ENCODE measurements around the gene TMEM108. TPM values are rescaled to one million over a fixed set of nuclear protein-coding genes. Genes with fewer than 3 reads are reported as not detected.

Gene TMEM108
- polyA plus RNA-seq, 1 donor from 2014 or later, result not detected

DNA sequence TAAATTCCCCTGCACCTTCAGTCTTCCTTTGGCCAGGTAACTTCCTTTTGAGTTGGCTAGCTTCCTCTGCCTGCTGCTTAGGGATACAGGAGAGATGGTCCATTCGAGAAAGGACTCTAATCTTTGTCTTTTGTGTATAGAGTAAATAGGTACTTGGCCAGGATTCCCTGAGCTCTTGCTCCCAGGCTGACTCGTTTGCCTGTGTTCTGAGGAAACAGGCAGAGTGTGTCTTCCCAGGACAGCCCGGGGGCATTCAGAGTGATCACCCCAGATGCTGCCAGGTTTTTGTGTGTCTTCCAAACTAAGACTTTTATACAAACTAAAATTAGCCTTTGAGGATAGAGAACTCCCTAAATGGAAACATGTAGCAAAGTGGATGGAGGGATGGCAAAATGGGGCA lies 39.5 kb downstream of the TMEM108 start:
- Mint-ChIP-seq H3K36me3 (no peaks in the 10 kb centered on the region), H3K4me3 (no peak overlapping the region), H3K4me1 (no peaks in the 10 kb centered on the region), H3K9me3 (peaks cover 2 to 10% (median 10%) of the 10 kb centered on the region in 3 donors), H3K27ac (no peak overlapping the region), H3K27me3 (peaks cover 2% of the 10 kb centered on the region)

GRCh38 chr3:133079621-133080020 lies 41.4 kb downstream of the TMEM108 start:
- Mint-ChIP-seq H3K4me1 (no peaks in the 10 kb centered on the region), H3K4me3 (no peak overlapping the region), H3K36me3 (no peaks in the 10 kb centered on the region), H3K9me3 (peaks cover 2 to 10% (median 10%) of the 10 kb centered on the region in 3 donors), H3K27ac (no peak overlapping the region), H3K27me3 (peaks cover 2% of the 10 kb centered on the region)

DNA sequence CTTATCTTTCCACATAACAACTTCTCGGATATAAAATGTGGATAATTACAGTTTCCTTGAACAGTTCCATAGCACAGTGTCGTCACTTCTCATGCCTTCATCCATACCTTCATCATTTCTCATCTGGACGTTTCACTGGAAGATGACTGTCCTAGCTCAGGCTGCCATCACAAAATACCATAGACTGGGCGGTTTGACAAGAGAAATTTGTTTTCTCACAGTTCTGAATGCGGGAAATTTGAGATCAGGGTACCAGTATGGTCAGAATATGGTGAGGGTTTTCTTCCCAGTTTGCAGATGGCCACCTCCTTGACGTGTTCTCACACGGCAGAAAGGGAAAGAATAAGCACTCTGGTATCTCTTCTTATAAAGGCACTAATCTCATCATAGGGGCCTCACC lies 42.8 kb downstream of the TMEM108 start:
- Mint-ChIP-seq H3K36me3 (no peaks in the 10 kb centered on the region), H3K27ac (no peak overlapping the region), H3K27me3 (peaks cover 2% of the 10 kb centered on the region), H3K4me3 (no peak overlapping the region), H3K9me3 (peaks cover 2 to 10% (median 10%) of the 10 kb centered on the region in 3 donors), H3K4me1 (no peaks in the 10 kb centered on the region)

GRCh38 chr3:133083395-133083794 lies 45.2 kb downstream of the TMEM108 start:
- H3K36me3 Mint-ChIP-seq, result no peaks in the 10 kb centered on the region
- no peaks in the 10 kb centered on the region for H3K4me1 Mint-ChIP-seq
- H3K4me3 Mint-ChIP-seq, result no peak overlapping the region
- no peak overlapping the region for H3K27ac Mint-ChIP-seq
- peaks cover 2 to 10% (median 10%) of the 10 kb centered on the region in 3 donors for H3K9me3 Mint-ChIP-seq
- H3K27me3 Mint-ChIP-seq, result no peaks in the 10 kb centered on the region

- Mint-ChIP-seq H3K27me3 (no peaks in the 10 kb centered on the region), H3K9me3 (peaks cover 0 to 2% (median 0%) of the 10 kb centered on the region in 3 donors), H3K4me1 (no peaks in the 10 kb centered on the region), H3K4me3 (no peak overlapping the region), H3K36me3 (no peaks in the 10 kb centered on the region), H3K27ac (no peak overlapping the region)
Measured at GRCh38 chr3:133089906-133090485, 51.8 kb downstream of the TMEM108 start.

- H3K9me3 Mint-ChIP-seq, result peaks cover 0 to 2% (median 0%) of the 10 kb centered on the region in 3 donors
- H3K27me3 Mint-ChIP-seq, result no peaks in the 10 kb centered on the region
- no peak overlapping the region for H3K4me3 Mint-ChIP-seq
- H3K4me1 Mint-ChIP-seq, result no peaks in the 10 kb centered on the region
- no peak overlapping the region for H3K27ac Mint-ChIP-seq
- H3K36me3 Mint-ChIP-seq, result no peaks in the 10 kb centered on the region
Measured at GRCh38 chr3:133092681-133093080, 54.5 kb downstream of the TMEM108 start.

- no peak overlapping the region for H3K27ac Mint-ChIP-seq
Measured at GRCh38 chr3:133093366-133093765, 55.2 kb downstream of the TMEM108 start.

GRCh38 chr3:133096900-133097613 lies 58.9 kb downstream of the TMEM108 start:
- peaks cover 2% of the 10 kb centered on the region for H3K36me3 Mint-ChIP-seq
- H3K27ac Mint-ChIP-seq, result no peak overlapping the region
- H3K4me3 Mint-ChIP-seq, result no peak overlapping the region
- no peaks in the 10 kb centered on the region for H3K27me3 Mint-ChIP-seq
- H3K9me3 Mint-ChIP-seq, result peaks cover 0 to 4% (median 0%) of the 10 kb centered on the region in 3 donors
- no peaks in the 10 kb centered on the region for H3K4me1 Mint-ChIP-seq

More at GRCh38 chr3:133093366-133093765, 55.2 kb downstream of the TMEM108 start:
- no peaks in the 10 kb centered on the region for H3K36me3 Mint-ChIP-seq
- no peaks in the 10 kb centered on the region for H3K27me3 Mint-ChIP-seq
- no peak overlapping the region for H3K4me3 Mint-ChIP-seq
- peaks cover 0 to 2% (median 0%) of the 10 kb centered on the region in 3 donors for H3K9me3 Mint-ChIP-seq
- no peaks in the 10 kb centered on the region for H3K4me1 Mint-ChIP-seq

- Mint-ChIP-seq H3K9me3 (peaks cover 0 to 5% (median 0%) of the 10 kb centered on the region in 3 donors), H3K27ac (no peak overlapping the region), H3K4me3 (no peak overlapping the region), H3K36me3 (peaks cover 2% of the 10 kb centered on the region), H3K27me3 (peaks cover 5% of the 10 kb centered on the region), H3K4me1 (no peaks in the 10 kb centered on the region)
Measured at GRCh38 chr3:133103706-133104105, 65.5 kb downstream of the TMEM108 start.

GRCh38 chr3:133106169-133106568 lies 68.0 kb downstream of the TMEM108 start:
- Mint-ChIP-seq H3K9me3 (peaks cover 0 to 4% (median 0%) of the 10 kb centered on the region in 3 donors), H3K27me3 (peaks cover 7% of the 10 kb centered on the region), H3K36me3 (no peaks in the 10 kb centered on the region), H3K4me1 (no peaks in the 10 kb centered on the region), H3K4me3 (no peak overlapping the region), H3K27ac (no peak overlapping the region)

GRCh38 chr3:133112666-133113065 lies 74.5 kb downstream of the TMEM108 start:
- Mint-ChIP-seq H3K4me3 (no peak overlapping the region), H3K27me3 (peaks cover 2% of the 10 kb centered on the region), H3K9me3 (no peaks in the 10 kb centered on the region), H3K36me3 (no peaks in the 10 kb centered on the region), H3K27ac (no peak overlapping the region), H3K4me1 (peaks cover 0 to 5% (median 4%) of the 10 kb centered on the region in 3 donors)

DNA sequence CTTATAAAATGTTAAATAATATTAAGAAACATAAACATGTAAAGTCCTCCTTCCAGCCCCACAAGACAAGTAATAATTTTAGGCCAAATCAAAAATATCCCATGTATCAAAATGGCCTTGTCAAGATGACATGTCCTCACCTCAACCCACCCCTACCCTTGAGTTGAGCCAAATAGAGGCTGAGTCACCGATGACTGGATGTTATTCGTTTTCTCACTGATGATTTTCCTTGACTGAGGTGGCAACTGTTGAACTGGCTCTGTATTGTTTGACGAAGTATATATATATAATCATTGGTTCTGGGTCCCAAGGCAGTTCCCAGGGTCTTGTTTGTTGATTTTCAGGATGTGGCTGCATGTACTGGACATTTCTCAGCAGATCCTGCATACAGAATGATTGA lies 75.3 kb downstream of the TMEM108 start:
- Mint-ChIP-seq H3K4me3 (no peak overlapping the region), H3K36me3 (no peaks in the 10 kb centered on the region), H3K9me3 (no peaks in the 10 kb centered on the region), H3K4me1 (peaks cover 0 to 5% (median 4%) of the 10 kb centered on the region in 3 donors), H3K27ac (no peak overlapping the region), H3K27me3 (peaks cover 2% of the 10 kb centered on the region)

GRCh38 chr3:133113927-133114597 lies 75.9 kb downstream of the TMEM108 start:
- H3K27me3 Mint-ChIP-seq, result peaks cover 2% of the 10 kb centered on the region
- no peaks in the 10 kb centered on the region for H3K9me3 Mint-ChIP-seq
- peaks cover 0 to 5% (median 4%) of the 10 kb centered on the region in 3 donors for H3K4me1 Mint-ChIP-seq
- H3K36me3 Mint-ChIP-seq, result no peaks in the 10 kb centered on the region
- no peak overlapping the region for H3K27ac Mint-ChIP-seq
- no peak overlapping the region for H3K4me3 Mint-ChIP-seq

GRCh38 chr3:133115176-133115575 lies 77.0 kb downstream of the TMEM108 start:
- H3K9me3 Mint-ChIP-seq, result no peaks in the 10 kb centered on the region
- no peaks in the 10 kb centered on the region for H3K27me3 Mint-ChIP-seq
- no peak overlapping the region for H3K27ac Mint-ChIP-seq
- no peak overlapping the region for H3K4me3 Mint-ChIP-seq
- H3K36me3 Mint-ChIP-seq, result no peaks in the 10 kb centered on the region
- peaks cover 0 to 5% (median 4%) of the 10 kb centered on the region in 3 donors for H3K4me1 Mint-ChIP-seq

- H3K9me3 Mint-ChIP-seq, result no peaks in the 10 kb centered on the region
- H3K27me3 Mint-ChIP-seq, result peaks cover 7% of the 10 kb centered on the region
- H3K4me3 Mint-ChIP-seq, result no peak overlapping the region
Measured at GRCh38 chr3:133117342-133117741, 79.2 kb downstream of the TMEM108 start.

More at GRCh38 chr3:133117342-133117741, 79.2 kb downstream of the TMEM108 start:
- no peak overlapping the region for H3K27ac Mint-ChIP-seq
- peaks cover 0 to 5% (median 4%) of the 10 kb centered on the region in 3 donors for H3K4me1 Mint-ChIP-seq
- H3K36me3 Mint-ChIP-seq, result no peaks in the 10 kb centered on the region
